Calu3 (cell line): ENCODE results near the gene HIRA. TPM values are rescaled to one million over a fixed set of nuclear protein-coding genes. Genes with fewer than 3 reads are reported as not detected.

Experiments
- BruUV-seq: library from RNA; stranded (reverse); fragments of 400-500 nt; replicated peaks from 2 replicates; lab custom pipeline; 2021; lab: Mats Ljungman, UMichigan
- CTCF ChIA-PET: fragments of 300-600 bp; sonication (Branson Sonifier 250); formaldehyde crosslinking; loops from one replicate; lab custom pipeline; 2022; ENCODE audit warnings: antibody characterized with exemption; lab: Charles Lee
- DNase-seq: peaks from one replicate; pipeline ENCODE4 v3.0.0; 2022
- H3K27ac Mint-ChIP-seq: one replicate; pipeline ENCODE4 v1.8.0; 2022; ENCODE audit warnings: mixed read lengths; ENCODE audit not compliant: unreplicated experiment
- H3K27me3 Mint-ChIP-seq: one replicate; pipeline ENCODE4 v1.8.0; 2022; ENCODE audit warnings: mixed read lengths; ENCODE audit not compliant: unreplicated experiment
- H3K36me3 Mint-ChIP-seq: one replicate; pipeline ENCODE4 v1.8.0; 2022; ENCODE audit warnings: mild to moderate bottlenecking, moderate library complexity, mixed read lengths; ENCODE audit not compliant: insufficient read depth, unreplicated experiment
- H3K4me1 Mint-ChIP-seq: one replicate; pipeline ENCODE4 v1.8.0; 2022; ENCODE audit warnings: mild to moderate bottlenecking, low read depth, mixed read lengths; ENCODE audit not compliant: unreplicated experiment
- H3K4me3 Mint-ChIP-seq: one replicate; pipeline ENCODE4 v1.8.0; 2022; ENCODE audit warnings: mild to moderate bottlenecking, low read depth, moderate library complexity, mixed read lengths; ENCODE audit not compliant: unreplicated experiment
- H3K9me3 Mint-ChIP-seq: one replicate; pipeline ENCODE4 v1.8.0; 2022; ENCODE audit warnings: low read depth, mixed read lengths; ENCODE audit not compliant: unreplicated experiment
- intact Hi-C: fragments of 100-400 bp; cut with micrococcal nuclease; formaldehyde crosslinking; loops from one replicate; pipeline ENCODE4 v1.10.0; 2022; ENCODE audit not compliant: unreplicated experiment
- total RNA-seq: library from RNA; stranded (reverse); gene quantifications from 2 replicates; pipeline ENCODE4 v1.2.3, GENCODE V29; 2022
- TF ChIP-seq, protein P1 (sequence below): fragments of 200-600 bp; IDR thresholded peaks from one replicate; pipeline ENCODE4 v1.8.0; 2022; ENCODE audit warnings: antibody characterized with exemption; ENCODE audit not compliant: unreplicated experiment

HIRA gene
- total RNA-seq, 1 experiment from 2014 or later, result 36.4 TPM

DNA sequence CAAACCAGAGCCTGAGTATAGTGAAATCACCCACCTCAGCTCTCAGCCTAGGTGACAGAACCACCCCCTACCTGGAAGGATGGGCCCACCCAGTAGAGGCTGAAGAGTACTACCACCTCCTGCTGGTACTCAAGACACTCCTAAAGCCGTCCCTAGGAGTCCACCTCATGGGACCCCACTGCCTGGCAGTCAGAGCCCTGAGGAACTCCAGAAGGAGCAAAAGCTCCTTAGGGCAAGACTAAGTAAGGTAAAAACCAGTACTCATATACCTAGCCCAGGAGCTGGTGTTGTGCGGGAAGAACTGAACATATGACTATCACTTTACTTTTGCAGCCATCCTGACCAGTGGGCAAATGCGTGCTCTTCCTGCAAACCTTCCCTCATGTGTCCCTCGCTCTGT is 36.3 kb downstream of the HIRA start:
- Mint-ChIP-seq H3K4me3 (no peak overlapping the region), H3K36me3 (peaks cover 18% of the 10 kb centered on the region), H3K4me1 (no peaks in the 10 kb centered on the region), H3K27me3 (no peaks in the 10 kb centered on the region), H3K9me3 (no peaks in the 10 kb centered on the region), H3K27ac (no peak overlapping the region)
- TF ChIP-seq, protein P1, sequence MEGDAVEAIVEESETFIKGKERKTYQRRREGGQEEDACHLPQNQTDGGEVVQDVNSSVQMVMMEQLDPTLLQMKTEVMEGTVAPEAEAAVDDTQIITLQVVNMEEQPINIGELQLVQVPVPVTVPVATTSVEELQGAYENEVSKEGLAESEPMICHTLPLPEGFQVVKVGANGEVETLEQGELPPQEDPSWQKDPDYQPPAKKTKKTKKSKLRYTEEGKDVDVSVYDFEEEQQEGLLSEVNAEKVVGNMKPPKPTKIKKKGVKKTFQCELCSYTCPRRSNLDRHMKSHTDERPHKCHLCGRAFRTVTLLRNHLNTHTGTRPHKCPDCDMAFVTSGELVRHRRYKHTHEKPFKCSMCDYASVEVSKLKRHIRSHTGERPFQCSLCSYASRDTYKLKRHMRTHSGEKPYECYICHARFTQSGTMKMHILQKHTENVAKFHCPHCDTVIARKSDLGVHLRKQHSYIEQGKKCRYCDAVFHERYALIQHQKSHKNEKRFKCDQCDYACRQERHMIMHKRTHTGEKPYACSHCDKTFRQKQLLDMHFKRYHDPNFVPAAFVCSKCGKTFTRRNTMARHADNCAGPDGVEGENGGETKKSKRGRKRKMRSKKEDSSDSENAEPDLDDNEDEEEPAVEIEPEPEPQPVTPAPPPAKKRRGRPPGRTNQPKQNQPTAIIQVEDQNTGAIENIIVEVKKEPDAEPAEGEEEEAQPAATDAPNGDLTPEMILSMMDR, result no peak
- DNase-seq, result no peak
- intact Hi-C loops, result no loop called here
- CTCF ChIA-PET, result interaction anchor here (0.9 kb wide), 1 partner anchor 35 kb away, joined by 3 read pairs; no protein-coding TSS in a partner anchor
- BruUV-seq, result no TSS peak

DNA sequence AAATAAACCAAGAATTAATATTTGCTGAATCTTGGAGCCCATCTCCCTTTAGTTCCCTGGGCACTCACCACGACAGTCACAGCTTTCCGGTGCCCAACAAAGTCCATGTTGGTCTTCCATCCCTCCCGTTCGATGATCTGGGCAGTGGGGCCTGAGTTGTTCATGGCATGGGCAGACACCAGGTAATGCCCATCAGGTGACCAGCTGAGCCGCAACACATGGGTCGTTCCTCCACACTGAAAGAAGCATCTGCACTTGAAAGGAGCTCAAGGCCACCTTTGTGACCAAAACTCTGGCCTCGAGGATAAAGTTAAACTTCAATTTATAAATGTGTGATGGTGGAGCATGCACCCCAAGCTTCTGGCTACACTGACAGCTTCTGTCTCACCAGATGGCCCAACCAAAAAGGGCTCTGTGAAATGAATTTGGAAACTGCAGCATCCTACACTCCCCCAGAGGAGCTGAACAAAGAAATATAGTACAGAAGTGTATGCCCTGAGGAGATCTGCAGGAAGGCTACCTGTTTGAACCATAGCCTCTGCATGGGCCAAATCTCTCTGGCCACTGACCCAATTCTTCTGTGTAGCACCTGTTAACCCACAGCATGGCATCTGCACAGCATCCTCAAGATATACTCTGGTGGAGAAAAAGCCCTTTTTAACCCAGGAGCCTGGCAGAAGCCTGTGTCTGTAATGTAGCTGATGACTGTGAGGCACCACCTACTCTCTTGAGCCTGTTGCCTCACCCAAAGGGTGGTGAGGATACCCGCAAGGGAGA is 37.1 kb downstream of the HIRA start:
- CTCF ChIA-PET, result no interaction called here
- BruUV-seq, result no TSS peak
- H3K36me3 Mint-ChIP-seq, result peaks cover 24% of the 10 kb centered on the region

DNA sequence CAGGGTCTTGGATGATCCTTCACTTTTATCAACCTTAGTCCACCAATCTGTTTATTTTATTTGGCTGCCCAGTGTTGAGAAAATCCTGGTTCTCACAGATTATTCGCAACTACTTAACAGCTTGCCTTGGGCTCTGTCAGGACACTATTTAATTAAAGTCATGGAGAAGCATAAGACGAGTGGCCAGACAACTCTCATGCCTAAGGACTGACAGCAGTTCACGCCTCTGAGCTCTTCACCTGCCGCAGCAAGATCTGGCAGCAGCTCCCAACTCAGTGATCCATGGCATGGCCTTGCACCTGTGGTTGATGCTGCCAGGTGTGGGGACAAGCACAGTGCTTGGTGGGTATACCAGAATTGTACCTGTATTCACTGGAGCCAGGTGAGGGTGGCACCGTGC is 37.8 kb downstream of the HIRA start:
- TF ChIP-seq, protein P1, result no peak
- Mint-ChIP-seq H3K27ac (no peak overlapping the region), H3K36me3 (peaks cover 24% of the 10 kb centered on the region), H3K4me1 (no peaks in the 10 kb centered on the region), H3K9me3 (no peaks in the 10 kb centered on the region), H3K4me3 (no peak overlapping the region), H3K27me3 (no peaks in the 10 kb centered on the region)
- intact Hi-C loops, result no loop called here
- no TSS peak for BruUV-seq
- DNase-seq, result no peak
- CTCF ChIA-PET, result no interaction called here

More for the DNA sequence above, 37.1 kb downstream of the HIRA start:
- Mint-ChIP-seq H3K9me3 (no peaks in the 10 kb centered on the region), H3K4me3 (no peak overlapping the region), H3K27ac (no peak overlapping the region), H3K27me3 (no peaks in the 10 kb centered on the region), H3K4me1 (no peaks in the 10 kb centered on the region)
- intact Hi-C loops, result no loop called here
- no peak for DNase-seq
- TF ChIP-seq, protein P1, result no peak

DNA sequence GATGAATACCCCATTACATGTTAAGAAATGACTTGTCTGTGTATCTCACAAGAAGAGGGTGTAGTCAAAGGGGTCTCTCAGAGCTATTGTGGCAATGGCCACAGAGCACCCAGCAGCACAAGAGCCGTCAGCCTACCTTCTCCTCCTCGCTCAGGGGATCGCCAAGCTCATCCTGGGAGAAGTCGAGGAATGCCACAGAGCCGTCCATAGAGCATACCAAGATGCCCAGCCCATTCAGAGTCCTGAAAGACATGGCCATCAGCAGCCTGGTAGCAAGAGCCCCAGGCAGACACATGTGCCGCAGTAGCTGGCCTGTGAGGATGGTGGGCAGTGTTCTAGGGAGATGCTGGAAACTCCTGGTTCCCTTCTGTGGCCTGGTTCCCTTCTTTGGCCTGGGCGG is 44.0 kb downstream of the HIRA start:
- no TSS peak for BruUV-seq
- H3K27me3 Mint-ChIP-seq, result no peaks in the 10 kb centered on the region
- TF ChIP-seq, protein P1, result no peak
- CTCF ChIA-PET, result interaction anchor here (0.5 kb wide), 1 partner anchor 242 kb away, joined by 3 read pairs; no protein-coding TSS in a partner anchor
- H3K27ac Mint-ChIP-seq, result no peak overlapping the region
- intact Hi-C loops, result no loop called here
- H3K4me3 Mint-ChIP-seq, result no peak overlapping the region
- H3K9me3 Mint-ChIP-seq, result no peaks in the 10 kb centered on the region
- H3K4me1 Mint-ChIP-seq, result no peaks in the 10 kb centered on the region
- DNase-seq, result no peak
- peaks cover 35% of the 10 kb centered on the region for H3K36me3 Mint-ChIP-seq
